Cardiac septum (tissue), 1 donor: ENCODE data around the gene OR52N1. TPM values are rescaled to one million over a fixed set of nuclear protein-coding genes. Genes with fewer than 3 reads are reported as not detected.

Source experiments
- DNase-seq: peaks from one replicate; pipeline ENCODE4 v3.0.0-alpha.2; 2020; ENCODE audit warnings: low spot score
- intact Hi-C: fragments of 100-400 bp; cut with DNase I; formaldehyde crosslinking; loops from one replicate; pipeline ENCODE4 v1.14.0; 2022
- total RNA-seq: library from RNA; stranded (reverse); fragmentation: NEBNext Ultra II Directional; extraction: Animal tissue kit (Norgen Biotek cat#: 25700); gene quantifications from one replicate; pipeline ENCODE4 v1.2.1, GENCODE V29; 2021
- donor health status: DM: no; HTN: no; CAD: no.

The OR52N1 gene
- total RNA-seq, 1 donor from 2014 or later: not detected

DNA sequence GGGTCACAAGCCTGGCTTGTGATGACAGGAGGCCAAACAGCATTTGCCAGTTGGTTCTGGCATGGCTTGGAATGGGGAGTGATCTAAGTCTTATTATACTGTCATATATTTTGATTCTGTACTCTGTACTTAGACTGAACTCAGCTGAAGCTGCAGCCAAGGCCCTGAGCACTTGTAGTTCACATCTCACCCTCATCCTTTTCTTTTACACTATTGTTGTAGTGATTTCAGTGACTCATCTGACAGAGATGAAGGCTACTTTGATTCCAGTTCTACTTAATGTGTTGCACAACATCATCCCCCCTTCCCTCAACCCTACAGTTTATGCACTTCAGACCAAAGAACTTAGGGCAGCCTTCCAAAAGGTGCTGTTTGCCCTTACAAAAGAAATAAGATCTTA lies 54.0 kb downstream of the OR52N1 start:
- no peak for DNase-seq
- intact Hi-C loops: no loop called here

Other genes with a start within 250 kb of the OR52N1 start
- gene OR52H1, start 242.7 kb downstream of the OR52N1 start, total RNA-seq: not detected
- not detected for gene OR52B6, start 210.4 kb downstream of the OR52N1 start, total RNA-seq
- 0.46 TPM for gene TRIM6, start 194.6 kb downstream of the OR52N1 start, total RNA-seq
- 2.3 TPM for gene TRIM34, start 166.3 kb downstream of the OR52N1 start, total RNA-seq
- 6.4 TPM for gene TRIM5, start 106.2 kb downstream of the OR52N1 start, total RNA-seq
- 16.1 TPM for gene TRIM22, start 101.5 kb downstream of the OR52N1 start, total RNA-seq
- not detected for gene OR56B1, start 54.8 kb downstream of the OR52N1 start, total RNA-seq
- gene OR52N4, start 37.0 kb downstream of the OR52N1 start, total RNA-seq: not detected
- not detected for gene OR52N5, start 7.9 kb downstream of the OR52N1 start, total RNA-seq
- not detected for gene OR52N2, start 17.7 kb upstream of the OR52N1 start, total RNA-seq
- not detected for gene OR52E6, start 50.6 kb upstream of the OR52N1 start, total RNA-seq
- gene OR52E8, start 66.4 kb upstream of the OR52N1 start, total RNA-seq: not detected
- gene OR52E4, start 89.4 kb upstream of the OR52N1 start, total RNA-seq: not detected
- gene OR52E5, start 101.9 kb upstream of the OR52N1 start, total RNA-seq: not detected
- not detected for gene OR56A3, start 151.0 kb upstream of the OR52N1 start, total RNA-seq
- not detected for gene OR56A5, start 177.2 kb upstream of the OR52N1 start, total RNA-seq
- gene OR52L1, start 195.7 kb upstream of the OR52N1 start, total RNA-seq: not detected
- not detected for gene OR56A4, start 215.7 kb upstream of the OR52N1 start, total RNA-seq
- gene OR56A1, start 239.5 kb upstream of the OR52N1 start, total RNA-seq: not detected